Lung (tissue), 12 donors: ENCODE data around the gene ADGRD1. TPM values are rescaled to one million over a fixed set of nuclear protein-coding genes. Genes with fewer than 3 reads are reported as not detected.

Source experiments
- ATAC-seq: fragments of 200-7000 bp; cut with Tn5 transposase; one replicate; pipeline ENCODE4 v1.9.1; 2020; ENCODE audit warnings: moderate number of reproducible peaks; ENCODE audit not compliant: insufficient read depth, low FRiP score
- DNase-seq, 3 donors: peaks; one replicate each; pipeline ENCODE4 v3.0.0-alpha.2; 2013 to 2017
- H3K27ac ChIP-seq, 2 donors: one replicate each; pipeline ENCODE4 v1.5.1; 2013; ENCODE audit warnings: mild to moderate bottlenecking in 2 of 2, moderate library complexity in 2 of 2, control low read depth in 1 of 2, inconsistent platforms in 1 of 2, low read depth in 1 of 2, low read length in 1 of 2
- H3K27me3 ChIP-seq, 3 donors: one replicate each; pipeline ENCODE4 v1.5.1; 2013; ENCODE audit warnings: low read length in 2 of 3; ENCODE audit not compliant: control insufficient read depth in 3 of 3, insufficient read depth in 3 of 3
- H3K36me3 ChIP-seq, 4 donors: one replicate each; pipeline ENCODE4 v1.5.1; 2013; ENCODE audit warnings: low read length in 4 of 4, mild to moderate bottlenecking in 1 of 4, moderate library complexity in 1 of 4; ENCODE audit not compliant: control insufficient read depth in 4 of 4, insufficient read depth in 4 of 4
- H3K4me1 ChIP-seq, 5 donors: one replicate each; pipeline ENCODE4 v1.5.1; 2013; ENCODE audit warnings: low read length in 5 of 5, mild to moderate bottlenecking in 2 of 5, moderate library complexity in 1 of 5; ENCODE audit not compliant: control insufficient read depth in 5 of 5, insufficient read depth in 5 of 5
- H3K4me3 ChIP-seq: one replicate; pipeline ENCODE4 v1.5.1; 2013; ENCODE audit warnings: mild to moderate bottlenecking, control low read depth, moderate library complexity
- H3K9ac ChIP-seq, 2 donors: one replicate each; pipeline ENCODE4 v1.5.1; 2013; ENCODE audit warnings: low read length in 2 of 2, control low read depth in 1 of 2; ENCODE audit not compliant: insufficient read depth in 1 of 2
- H3K9me3 ChIP-seq, 4 donors: one replicate each; pipeline ENCODE4 v1.5.1; 2013; ENCODE audit warnings: low read length in 3 of 4, mild to moderate bottlenecking in 1 of 4, moderate library complexity in 1 of 4; ENCODE audit not compliant: control insufficient read depth in 4 of 4, insufficient read depth in 3 of 4
- WGBS, 2 donors: extraction: QIAGEN DNeasy Blood & Tissue Kit; methylation state at CpG; one replicate each; pipeline ENCODE4 v1.1.7; 2013; 5-methylcytosine and 5-hydroxymethylcytosine counted together
- polyA plus RNA-seq, 2 donors: library from polyadenylated mRNA; stranded (reverse); fragments of 200-250 nt; gene quantifications; one replicate each; pipeline ENCODE4 v1.2.1, GENCODE V29; 2013
- total RNA-seq, 2 donors: library from RNA; depleted of rRNA in 1 of 2; stranded (reverse); fragments of >200 nt in 1 of 2; gene quantifications; one replicate each; pipeline ENCODE4 v1.2.1, GENCODE V29; 2014 to 2021
- TF ChIP-seq, protein P1 (sequence below): IDR thresholded peaks from 2 replicates; pipeline ENCODE4 v1.5.1; 2012; ENCODE audit warnings: mild to moderate bottlenecking; ENCODE audit errors: control extremely low read depth, extremely low read depth
- donor health status: control.
- donor health status: control.
- donor health status: Bipolar disorder and iron deficiency.
- donor health status: healthy.
- donor health status: DM: yes; HTN: yes; CAD: no.

ADGRD1 gene
- total and polyA plus RNA-seq, 4 donors, result 23.5 to 85.6 (median 46.7) TPM

DNA sequence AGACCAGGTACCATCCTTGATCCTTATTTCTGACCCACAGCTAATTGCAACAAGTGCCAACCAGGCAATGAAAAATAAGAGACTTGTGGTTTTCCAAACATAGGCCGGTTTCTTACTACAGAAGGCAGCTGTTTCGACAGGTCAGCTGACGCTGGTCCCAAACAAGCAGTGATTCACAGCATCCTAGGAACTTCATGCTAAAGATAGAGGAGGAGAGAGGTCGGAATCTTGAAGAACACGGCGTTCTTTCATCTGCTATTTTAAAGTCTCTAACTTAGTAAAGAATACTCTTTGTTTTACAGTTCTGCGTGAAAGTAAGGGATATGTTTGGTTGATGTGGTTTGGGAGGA lies 28.1 kb upstream of the ADGRD1 start:
- peaks cover 0 to 4% (median 0%) of the 10 kb centered on the region in 4 donors for H3K9me3 ChIP-seq
- no peaks in the 10 kb centered on the region for H3K36me3 ChIP-seq
- H3K4me1 ChIP-seq, result peaks cover 0 to 34% (median 5%) of the 10 kb centered on the region in 5 donors
- 71 to 76% methylated on average over 7 of the region's 7 CpGs for WGBS, 2 donors
- H3K27me3 ChIP-seq, result no peaks in the 10 kb centered on the region
- TF ChIP-seq, protein P1, sequence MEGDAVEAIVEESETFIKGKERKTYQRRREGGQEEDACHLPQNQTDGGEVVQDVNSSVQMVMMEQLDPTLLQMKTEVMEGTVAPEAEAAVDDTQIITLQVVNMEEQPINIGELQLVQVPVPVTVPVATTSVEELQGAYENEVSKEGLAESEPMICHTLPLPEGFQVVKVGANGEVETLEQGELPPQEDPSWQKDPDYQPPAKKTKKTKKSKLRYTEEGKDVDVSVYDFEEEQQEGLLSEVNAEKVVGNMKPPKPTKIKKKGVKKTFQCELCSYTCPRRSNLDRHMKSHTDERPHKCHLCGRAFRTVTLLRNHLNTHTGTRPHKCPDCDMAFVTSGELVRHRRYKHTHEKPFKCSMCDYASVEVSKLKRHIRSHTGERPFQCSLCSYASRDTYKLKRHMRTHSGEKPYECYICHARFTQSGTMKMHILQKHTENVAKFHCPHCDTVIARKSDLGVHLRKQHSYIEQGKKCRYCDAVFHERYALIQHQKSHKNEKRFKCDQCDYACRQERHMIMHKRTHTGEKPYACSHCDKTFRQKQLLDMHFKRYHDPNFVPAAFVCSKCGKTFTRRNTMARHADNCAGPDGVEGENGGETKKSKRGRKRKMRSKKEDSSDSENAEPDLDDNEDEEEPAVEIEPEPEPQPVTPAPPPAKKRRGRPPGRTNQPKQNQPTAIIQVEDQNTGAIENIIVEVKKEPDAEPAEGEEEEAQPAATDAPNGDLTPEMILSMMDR, result no peak
- DNase-seq (peak in 1 of 3 donors; percentile 75), ATAC-seq (no peak)
- H3K9ac ChIP-seq, result no peak overlapping the region
- peak overlapping the region in 1 of 2 donors; percentile 28 for H3K27ac ChIP-seq
- no peak overlapping the region for H3K4me3 ChIP-seq

DNA sequence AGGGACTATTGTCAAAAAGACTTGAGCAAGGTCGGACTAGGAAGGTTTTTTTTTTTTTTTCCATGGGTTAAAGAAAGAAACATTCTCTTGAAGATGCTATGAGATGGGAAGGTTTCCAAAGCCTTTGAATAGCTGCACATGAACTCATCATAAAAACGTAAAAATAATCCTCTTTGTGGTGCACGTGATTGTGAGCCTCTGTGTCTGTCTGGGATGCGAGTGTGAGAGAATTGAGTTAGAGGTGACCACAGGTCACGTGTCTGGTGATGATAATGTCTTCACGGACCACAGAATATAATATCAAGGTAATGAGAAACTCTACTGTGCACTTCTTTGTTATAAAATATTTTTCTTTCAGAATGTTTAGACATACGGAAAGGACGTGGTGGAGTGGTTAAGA lies 24.3 kb upstream of the ADGRD1 start:
- H3K27ac ChIP-seq, result no peak overlapping the region
- WGBS, 2 donors, result 75 to 83% methylated on average over 8 of the region's 8 CpGs
- no peak for DNase-seq

GRCh38 chr12:130932061-130932930 lies 21.4 kb upstream of the ADGRD1 start:
- DNase-seq, result peak in 2 of 3 donors; percentile 31 to 44
- TF ChIP-seq, protein P1, result no peak
- peaks cover 0 to 16% (median 4%) of the 10 kb centered on the region in 5 donors for H3K4me1 ChIP-seq
- no peak overlapping the region for H3K4me3 ChIP-seq
- no peaks in the 10 kb centered on the region for H3K36me3 ChIP-seq
- no peak overlapping the region for H3K27ac ChIP-seq
- WGBS, 2 donors, result 71 to 78% methylated on average over 10 of the region's 10 CpGs
- peaks cover 0 to 3% (median 0%) of the 10 kb centered on the region in 4 donors for H3K9me3 ChIP-seq
- no peak for ATAC-seq
- H3K27me3 ChIP-seq, result no peaks in the 10 kb centered on the region
- no peak overlapping the region for H3K9ac ChIP-seq

More for the DNA sequence above, 24.3 kb upstream of the ADGRD1 start:
- Histone ChIP-seq H3K9me3 (no peaks in the 10 kb centered on the region), H3K27me3 (no peaks in the 10 kb centered on the region), H3K36me3 (no peaks in the 10 kb centered on the region), H3K4me3 (no peak overlapping the region), H3K4me1 (peaks cover 0 to 30% (median 5%) of the 10 kb centered on the region in 5 donors), H3K9ac (no peak overlapping the region)
- no peak for ATAC-seq
- TF ChIP-seq, protein P1, result no peak
